SW480 (cell line): ENCODE results near the gene ADPRS.

ENCODE experiments used
- DNase-seq: peaks from one replicate; pipeline ENCODE4 v3.0.0-alpha.2; 2016; ENCODE audit warnings: low spot score

ADPRS gene

GRCh38 chr1:36088577-36089392, at the start of gene ADPRS:
Gene ADPRS, plus strand, starts transcription at chr1:36088892. Its CDS starts 13 bp downstream, at chr1:36088905.
- DNase-seq, result peak; percentile 89

- no peak for DNase-seq
Observed at GRCh38 chr1:36040238-36040637, 48.5 kb upstream of the ADPRS start.

GRCh38 chr1:36051821-36052220, 36.9 kb upstream of the ADPRS start:
- DNase-seq, result no peak

- DNase-seq, result no peak
Observed at GRCh38 chr1:36053978-36054377, 34.7 kb upstream of the ADPRS start.

- no peak for DNase-seq
Observed at GRCh38 chr1:36055706-36056105, 33.0 kb upstream of the ADPRS start.

GRCh38 chr1:36062315-36062714, 26.4 kb upstream of the ADPRS start:
- DNase-seq, result no peak

- no peak for DNase-seq
Observed at GRCh38 chr1:36067871-36068270, 20.8 kb upstream of the ADPRS start.

- DNase-seq, result no peak
Observed at GRCh38 chr1:36068866-36069265, 19.8 kb upstream of the ADPRS start.

GRCh38 chr1:36070349-36070748, 18.3 kb upstream of the ADPRS start:
- no peak for DNase-seq

GRCh38 chr1:36076979-36077573, 11.6 kb upstream of the ADPRS start:
- DNase-seq, result no peak

GRCh38 chr1:36080236-36080635, 8.5 kb upstream of the ADPRS start:
- DNase-seq, result no peak

GRCh38 chr1:36080801-36081200, 7.9 kb upstream of the ADPRS start:
- DNase-seq, result peak; percentile 51

- no peak for DNase-seq
Observed at GRCh38 chr1:36081926-36082485, 6.7 kb upstream of the ADPRS start.

- DNase-seq, result no peak
Observed at GRCh38 chr1:36083219-36083618, 5.5 kb upstream of the ADPRS start.

- DNase-seq, result no peak
Observed at GRCh38 chr1:36083635-36084496, 4.8 kb upstream of the ADPRS start, which contains the start of gene TEKT2. Gene TEKT2, plus strand, starts transcription at chr1:36084094. Its CDS starts 828 bp downstream, at chr1:36084922.

GRCh38 chr1:36084497-36085115, 4.1 kb upstream of the ADPRS start:
- DNase-seq, result no peak

- no peak for DNase-seq
Observed at GRCh38 chr1:36085126-36085525, 3.6 kb upstream of the ADPRS start.

GRCh38 chr1:36085686-36086526, 2.8 kb upstream of the ADPRS start:
- DNase-seq, result no peak

GRCh38 chr1:36086529-36087232, 2.0 kb upstream of the ADPRS start:
- no peak for DNase-seq
